ENCODE measurements around the gene ACOX3.
"Not testable (repeated sequence)": the region's sequence is repeated elsewhere in the genome, so short reads cannot be mapped to it uniquely, and the experiment has no call there.

The ACOX3 gene

DNA sequence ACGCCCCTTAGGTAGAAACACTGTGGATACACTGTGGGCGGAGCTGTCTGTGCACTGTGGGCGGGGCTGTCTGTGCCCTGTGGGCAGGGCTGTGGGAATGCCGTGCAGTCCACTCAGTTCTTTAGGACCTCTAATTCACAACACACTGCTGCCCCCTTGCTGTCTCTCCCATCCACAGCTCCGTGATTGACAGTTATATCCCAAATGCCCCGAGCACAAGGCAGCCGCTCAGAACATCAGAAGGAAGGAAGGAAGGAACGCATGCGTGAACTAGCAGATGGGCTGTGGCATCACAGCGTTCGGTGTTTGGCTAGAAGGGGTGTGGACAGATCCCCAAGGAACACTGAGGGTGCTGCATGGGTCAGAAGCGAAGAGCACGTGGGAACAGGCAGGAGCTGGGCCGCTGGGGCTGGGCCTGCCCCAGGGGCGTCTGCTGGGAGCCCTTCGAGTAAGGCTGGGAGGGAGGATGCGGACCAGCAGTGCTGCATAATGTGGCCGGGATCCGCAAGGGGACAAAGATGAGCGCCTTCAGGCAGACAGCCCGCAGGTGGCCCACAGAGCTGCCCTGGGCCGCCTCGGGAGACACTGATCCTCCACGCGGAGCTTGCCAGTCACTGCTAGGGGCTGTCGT, 29.8 kb downstream of the ACOX3 start:
- H3K4me1 ChIP-seq (ENCODE audit: control insufficient read depth in 1 of 2, insufficient read depth in 1 of 2, low read depth in 1 of 2, low read length in 1 of 2), result peaks cover 0 to 3% of the 10 kb centered on the region in 2 experiments
- no peak overlapping the region for H3K4me3 ChIP-seq (ENCODE audit: low read depth in 1 of 2, low read length in 1 of 2)
- no peaks in the 10 kb centered on the region for H3K9me3 ChIP-seq
- H3K36me3 ChIP-seq, result peaks cover 52% of the 10 kb centered on the region
- no peak overlapping the region for H3K27ac ChIP-seq
- TF ChIP-seq, protein P1, sequence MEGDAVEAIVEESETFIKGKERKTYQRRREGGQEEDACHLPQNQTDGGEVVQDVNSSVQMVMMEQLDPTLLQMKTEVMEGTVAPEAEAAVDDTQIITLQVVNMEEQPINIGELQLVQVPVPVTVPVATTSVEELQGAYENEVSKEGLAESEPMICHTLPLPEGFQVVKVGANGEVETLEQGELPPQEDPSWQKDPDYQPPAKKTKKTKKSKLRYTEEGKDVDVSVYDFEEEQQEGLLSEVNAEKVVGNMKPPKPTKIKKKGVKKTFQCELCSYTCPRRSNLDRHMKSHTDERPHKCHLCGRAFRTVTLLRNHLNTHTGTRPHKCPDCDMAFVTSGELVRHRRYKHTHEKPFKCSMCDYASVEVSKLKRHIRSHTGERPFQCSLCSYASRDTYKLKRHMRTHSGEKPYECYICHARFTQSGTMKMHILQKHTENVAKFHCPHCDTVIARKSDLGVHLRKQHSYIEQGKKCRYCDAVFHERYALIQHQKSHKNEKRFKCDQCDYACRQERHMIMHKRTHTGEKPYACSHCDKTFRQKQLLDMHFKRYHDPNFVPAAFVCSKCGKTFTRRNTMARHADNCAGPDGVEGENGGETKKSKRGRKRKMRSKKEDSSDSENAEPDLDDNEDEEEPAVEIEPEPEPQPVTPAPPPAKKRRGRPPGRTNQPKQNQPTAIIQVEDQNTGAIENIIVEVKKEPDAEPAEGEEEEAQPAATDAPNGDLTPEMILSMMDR (IDR thresholded peaks at IDR 0.05), result no peak
- no peaks in the 10 kb centered on the region for H3K27me3 ChIP-seq

DNA sequence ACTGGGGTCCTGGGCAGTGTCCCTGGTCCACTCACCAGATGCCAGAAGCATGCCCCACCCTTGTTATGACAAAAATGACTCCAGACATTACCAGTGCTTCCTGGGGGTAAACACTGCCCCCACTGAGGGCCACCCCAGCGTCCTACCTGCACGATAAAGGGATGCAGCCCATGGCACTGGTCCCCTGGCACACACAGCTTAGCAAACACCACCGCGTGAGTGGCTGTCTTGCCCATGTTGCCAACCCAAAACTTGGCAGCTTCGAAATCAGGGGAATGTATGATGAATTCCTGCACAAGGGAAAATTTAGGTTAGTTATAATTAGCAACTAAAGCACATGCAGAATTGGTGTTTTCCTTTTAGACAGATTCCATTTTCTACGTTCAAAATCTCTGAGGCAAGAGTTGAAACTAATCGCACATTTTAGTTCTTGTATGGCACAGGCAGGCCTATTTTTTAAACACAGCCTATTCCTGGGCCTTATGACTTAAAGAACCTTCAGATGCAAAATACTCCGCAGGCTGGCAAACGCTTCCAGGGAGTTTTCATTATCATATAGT, 30.4 kb downstream of the ACOX3 start:
- TF ChIP-seq, protein P1 (IDR thresholded peaks at IDR 0.05), result no peak
- H3K4me3 ChIP-seq (ENCODE audit: low read depth in 1 of 2, low read length in 1 of 2), result no peak overlapping the region
- H3K36me3 ChIP-seq, result peaks cover 55% of the 10 kb centered on the region
- H3K4me1 ChIP-seq (ENCODE audit: control insufficient read depth in 1 of 2, insufficient read depth in 1 of 2, low read depth in 1 of 2, low read length in 1 of 2), result peaks cover 0 to 3% of the 10 kb centered on the region in 2 experiments
- no peaks in the 10 kb centered on the region for H3K9me3 ChIP-seq
- H3K27me3 ChIP-seq, result no peaks in the 10 kb centered on the region
- no peak overlapping the region for H3K27ac ChIP-seq

DNA sequence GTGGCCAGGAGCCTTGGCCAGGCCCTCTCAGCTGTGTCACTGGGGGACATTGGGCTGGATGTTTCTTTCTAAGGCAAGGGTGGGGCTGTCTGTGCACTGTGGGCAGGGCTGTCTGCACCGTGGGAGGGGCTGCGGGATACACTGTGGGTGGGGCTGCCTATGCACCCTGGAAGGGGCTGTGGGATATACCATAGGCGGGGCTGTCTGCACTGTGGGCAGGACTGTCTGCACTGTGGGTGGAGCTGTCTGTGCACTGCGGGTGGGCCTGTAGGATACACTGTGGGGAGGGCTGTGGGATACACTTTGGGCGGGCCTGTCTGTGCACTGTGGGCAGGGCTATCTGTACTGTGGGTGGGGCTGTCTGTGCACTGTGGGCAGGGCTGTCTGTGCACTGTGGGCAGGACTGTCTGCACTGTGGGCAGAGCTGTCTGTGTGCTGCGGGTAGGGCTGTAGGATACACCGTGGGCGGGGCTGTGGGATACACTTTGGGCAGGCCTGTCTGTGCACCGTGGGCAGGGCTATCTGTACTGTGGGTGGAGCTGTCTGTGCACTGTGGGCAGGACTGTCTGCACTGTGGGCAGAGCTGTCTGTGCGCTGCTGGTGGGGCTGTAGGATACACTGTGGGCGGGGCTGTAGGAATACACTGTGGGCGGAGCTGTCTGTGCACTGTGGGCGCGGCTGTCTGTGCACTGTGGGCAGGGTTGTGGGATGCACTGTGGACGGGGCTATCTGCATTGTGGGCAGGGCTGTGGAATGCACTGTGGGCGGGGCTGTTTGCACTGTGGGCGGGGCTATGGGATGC, 31.1 kb downstream of the ACOX3 start:
- Histone ChIP-seq H3K27me3 (no peaks in the 10 kb centered on the region), H3K9me3 (no peaks in the 10 kb centered on the region), H3K27ac (no peak overlapping the region), H3K36me3 (peaks cover 55% of the 10 kb centered on the region), H3K4me1 (ENCODE audit: control insufficient read depth in 1 of 2, insufficient read depth in 1 of 2, low read depth in 1 of 2, low read length in 1 of 2) (peaks cover 0 to 3% of the 10 kb centered on the region in 2 experiments), H3K4me3 (ENCODE audit: low read depth in 1 of 2, low read length in 1 of 2) (no peak overlapping the region)
- TF ChIP-seq, protein P1 (IDR thresholded peaks at IDR 0.05), result no peak

DNA sequence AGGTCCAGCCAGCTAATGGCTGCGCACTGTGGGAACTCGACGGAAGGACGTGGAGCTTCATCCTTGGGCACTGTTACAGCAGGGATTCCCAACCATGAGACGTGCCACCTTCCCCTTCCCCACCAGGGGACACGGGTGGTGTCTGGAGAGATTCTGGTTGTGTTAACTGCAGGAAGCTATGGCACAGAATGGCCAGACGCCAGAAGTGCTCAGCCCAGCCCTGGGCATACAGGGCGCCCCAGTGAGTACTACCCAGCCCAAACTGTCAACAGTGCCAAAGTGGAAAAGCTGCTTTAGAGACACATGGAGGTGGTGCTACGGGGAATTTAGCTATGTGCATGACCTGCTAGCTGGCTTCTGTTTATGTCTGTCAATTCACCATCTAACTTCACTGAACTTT, 32.8 kb downstream of the ACOX3 start:
- no peak overlapping the region for H3K4me3 ChIP-seq (ENCODE audit: low read depth in 1 of 2, low read length in 1 of 2)
- no peaks in the 10 kb centered on the region for H3K9me3 ChIP-seq
- H3K27me3 ChIP-seq, result no peaks in the 10 kb centered on the region
- TF ChIP-seq, protein P1 (IDR thresholded peaks at IDR 0.05), result no peak
- peaks cover 10 to 12% of the 10 kb centered on the region in 2 experiments for H3K4me1 ChIP-seq (ENCODE audit: control insufficient read depth in 1 of 2, insufficient read depth in 1 of 2, low read depth in 1 of 2, low read length in 1 of 2)
- no peak overlapping the region for H3K27ac ChIP-seq
- peaks cover 45% of the 10 kb centered on the region for H3K36me3 ChIP-seq

GRCh38 chr4:8407316-8407715, 33.2 kb downstream of the ACOX3 start:
- no peaks in the 10 kb centered on the region for H3K9me3 ChIP-seq
- H3K27me3 ChIP-seq, result no peaks in the 10 kb centered on the region
- H3K4me1 ChIP-seq (ENCODE audit: control insufficient read depth in 1 of 2, insufficient read depth in 1 of 2, low read depth in 1 of 2, low read length in 1 of 2), result peaks cover 15 to 16% of the 10 kb centered on the region in 2 experiments
- no peak overlapping the region for H3K4me3 ChIP-seq (ENCODE audit: low read depth in 1 of 2, low read length in 1 of 2)
- H3K36me3 ChIP-seq, result peaks cover 44% of the 10 kb centered on the region
- TF ChIP-seq, protein P1 (IDR thresholded peaks at IDR 0.05), result no peak
- H3K27ac ChIP-seq, result no peak overlapping the region

DNA sequence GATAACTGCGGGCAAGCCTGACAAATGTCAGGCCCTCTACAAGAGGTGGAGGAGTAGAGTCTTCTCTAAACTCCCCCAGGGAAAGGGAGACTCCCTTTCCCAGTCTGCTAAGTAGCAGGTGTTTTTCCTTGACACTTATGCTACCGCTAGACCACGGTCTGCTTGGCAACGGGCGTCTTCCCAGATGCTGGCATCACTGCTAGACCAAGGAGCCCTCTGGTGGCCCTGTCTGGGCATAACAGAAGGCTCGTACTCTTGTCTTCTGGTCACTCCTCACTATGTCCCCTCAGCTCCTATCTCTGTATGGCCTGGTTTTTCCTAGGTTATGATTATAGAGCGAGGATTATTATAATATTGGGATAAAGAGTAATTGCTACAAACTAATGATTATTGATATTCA, 33.6 kb downstream of the ACOX3 start:
- H3K9me3 ChIP-seq; H3K27ac ChIP-seq; H3K27me3 ChIP-seq; H3K4me3 ChIP-seq (ENCODE audit: low read depth in 1 of 2, low read length in 1 of 2): not testable (repeated sequence)
- Histone ChIP-seq H3K36me3 (peaks cover 41% of the 10 kb centered on the region), H3K4me1 (ENCODE audit: control insufficient read depth in 1 of 2, insufficient read depth in 1 of 2, low read depth in 1 of 2, low read length in 1 of 2) (peaks cover 19 to 20% of the 10 kb centered on the region in 2 experiments)

All from neutrophil (primary cell).